NCI-H82 treated with DMSO at 0.1 percent for 48 hours (cell line): ENCODE measurements around the gene CCDC88A.
"Not testable (repeated sequence)": the region's sequence is repeated elsewhere in the genome, so short reads cannot be mapped to it uniquely, and the experiment has no call there.

ENCODE experiments used
- DNase-seq: peaks from one replicate; lab custom pipeline; 2025; ENCODE audit not compliant: unreplicated experiment; lab: John Stamatoyannopoulos, UW

Gene CCDC88A

DNA sequence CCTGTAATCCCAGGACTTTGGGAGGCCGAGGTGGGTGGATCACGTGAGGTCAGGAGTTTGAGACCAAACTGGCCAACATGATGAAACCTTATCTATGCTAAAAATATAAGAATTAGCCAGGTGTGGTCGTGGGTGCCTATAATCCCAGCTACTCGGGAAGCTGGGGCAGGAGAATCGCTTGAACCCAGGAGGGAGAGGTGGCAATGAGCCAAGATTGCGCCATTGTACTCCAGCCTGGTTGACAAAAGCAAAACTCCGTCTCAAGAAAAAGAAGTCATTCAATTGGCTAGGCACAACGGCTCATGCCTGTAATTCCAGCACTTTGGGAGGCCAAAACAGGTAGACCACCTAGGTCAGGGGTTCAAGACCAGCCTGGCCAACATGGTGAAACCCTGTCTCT is 178.1 kb downstream of the CCDC88A start:
- DNase-seq: not testable (repeated sequence)

DNA sequence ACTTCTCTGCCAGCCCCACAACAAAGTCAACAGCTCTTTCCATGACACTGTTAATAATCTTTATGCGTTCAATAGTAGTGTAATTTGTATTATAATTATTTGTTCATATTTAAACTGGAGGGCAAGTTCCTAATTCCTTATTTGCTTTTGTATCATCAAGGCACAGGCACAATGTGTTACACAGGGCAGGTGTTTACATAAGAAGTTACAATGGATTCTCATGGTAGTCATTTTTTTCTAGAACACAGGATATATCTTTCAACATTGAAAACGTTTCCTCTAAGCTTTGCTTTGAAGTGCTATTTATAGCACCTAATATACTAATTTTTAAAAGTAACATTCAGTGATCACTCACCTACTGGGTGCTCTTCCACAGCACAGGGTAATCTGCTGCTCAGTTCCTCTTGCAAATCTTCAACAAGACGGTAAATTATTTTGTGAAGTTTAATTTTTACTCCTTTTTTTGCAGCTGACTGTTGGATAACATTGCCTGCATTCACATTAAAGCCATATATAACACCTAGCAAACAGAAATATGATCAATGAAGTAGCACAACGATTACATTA is 179.9 kb downstream of the CCDC88A start:
- no peak for DNase-seq
